ENCODE measurements around the gene SNX6. TPM values are rescaled to one million over a fixed set of nuclear protein-coding genes. Genes with fewer than 3 reads are reported as not detected.
"Not testable (repeated sequence)": the region's sequence is repeated elsewhere in the genome, so short reads cannot be mapped to it uniquely, and the experiment has no call there.

Gene SNX6
- total RNA-seq, 1 experiment from 2014 or later = 80.4 TPM

DNA sequence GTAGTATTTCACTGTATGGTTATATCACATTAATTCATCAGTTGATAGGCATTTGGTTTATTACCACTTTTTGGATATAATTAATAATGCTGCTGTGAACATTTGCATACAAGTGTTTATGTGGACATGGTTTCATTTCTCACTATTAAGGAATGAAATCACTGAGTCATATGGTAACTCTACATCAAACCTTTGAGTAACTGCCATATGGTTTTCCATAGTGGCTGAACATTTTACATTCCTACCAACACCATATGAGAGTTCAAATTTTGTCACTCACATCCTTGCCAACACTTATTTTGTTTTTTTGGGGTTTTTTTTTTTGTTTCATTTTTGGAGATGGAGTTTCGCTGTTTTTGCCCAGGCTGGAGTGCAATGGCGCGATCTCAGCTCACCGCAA lies 60.2 kb downstream of the SNX6 start:
- no peak for DNase-seq (ENCODE audit: low read depth)

DNA sequence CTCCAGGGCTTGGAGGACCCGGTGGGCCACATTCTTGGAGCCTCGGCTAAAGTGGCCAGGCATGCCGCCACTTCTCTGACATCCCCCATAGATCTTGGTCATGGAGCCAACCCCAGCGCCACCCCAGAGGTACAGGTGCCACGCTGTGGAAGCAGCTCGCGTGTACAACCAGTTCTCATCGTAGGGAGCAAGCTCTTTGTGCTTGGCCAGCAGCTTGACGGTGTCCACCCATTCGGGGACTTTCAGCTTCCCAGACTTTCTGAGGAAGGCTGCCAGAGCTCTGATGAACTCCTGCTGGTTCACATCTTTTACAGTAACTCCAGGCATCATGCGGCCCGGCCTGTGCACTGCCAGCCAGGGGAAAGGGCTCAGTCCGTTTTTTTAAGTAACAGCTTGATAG lies 61.1 kb downstream of the SNX6 start:
- DNase-seq (ENCODE audit: low read depth) = no peak

DNA sequence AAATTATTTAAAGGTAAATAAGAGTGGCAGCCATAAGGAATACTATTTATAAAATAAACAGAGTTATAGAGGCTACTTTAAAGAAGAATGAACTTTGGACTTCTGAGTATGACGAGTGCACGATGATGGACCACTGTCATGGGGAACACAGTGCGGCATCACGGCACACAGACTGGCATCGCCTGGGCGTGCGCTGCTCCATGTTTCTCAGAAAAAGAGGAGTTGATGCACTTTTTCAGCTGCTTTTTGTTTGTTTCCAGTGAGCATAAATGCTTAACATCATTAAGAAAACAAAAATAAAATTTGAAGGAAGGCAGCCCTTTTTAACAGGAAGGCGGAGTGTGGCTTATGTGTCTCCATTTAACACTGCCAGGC lies 67.2 kb downstream of the SNX6 start:
- no peak for DNase-seq (ENCODE audit: low read depth)

DNA sequence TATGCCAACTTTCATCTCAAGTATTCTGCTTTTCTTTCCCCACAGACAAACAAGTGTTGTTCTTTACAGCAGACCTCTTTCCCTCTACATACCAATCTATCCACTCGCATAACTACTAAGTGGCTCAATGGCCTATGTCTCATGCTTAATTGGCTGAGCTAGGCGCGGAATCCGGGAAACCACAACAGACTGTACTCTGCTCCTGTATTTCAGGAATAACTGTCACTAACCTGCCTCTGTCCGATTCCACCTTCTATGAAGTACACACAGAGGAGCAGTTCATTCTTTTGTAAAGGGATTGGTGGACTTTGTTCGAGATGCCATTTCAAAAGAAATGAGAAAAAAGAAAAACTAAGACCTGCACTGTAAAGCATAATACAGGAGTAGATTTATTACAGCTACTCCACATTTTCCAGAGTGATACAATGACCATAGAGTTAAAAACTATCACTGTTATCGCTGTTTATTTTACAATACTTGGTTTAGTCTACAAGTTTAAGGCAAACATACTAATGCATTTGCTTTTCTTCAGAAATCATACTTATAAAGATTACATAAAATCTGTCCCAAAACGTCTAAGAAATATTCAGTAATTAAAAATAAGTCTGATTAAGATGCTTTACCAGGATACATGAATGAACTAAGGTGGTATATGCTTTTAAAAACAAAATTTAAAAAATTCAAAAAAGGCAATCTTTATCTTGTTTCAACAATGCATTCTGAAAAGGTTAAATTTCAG lies 67.7 kb downstream of the SNX6 start:
- not testable (repeated sequence) for DNase-seq (ENCODE audit: low read depth)

DNA sequence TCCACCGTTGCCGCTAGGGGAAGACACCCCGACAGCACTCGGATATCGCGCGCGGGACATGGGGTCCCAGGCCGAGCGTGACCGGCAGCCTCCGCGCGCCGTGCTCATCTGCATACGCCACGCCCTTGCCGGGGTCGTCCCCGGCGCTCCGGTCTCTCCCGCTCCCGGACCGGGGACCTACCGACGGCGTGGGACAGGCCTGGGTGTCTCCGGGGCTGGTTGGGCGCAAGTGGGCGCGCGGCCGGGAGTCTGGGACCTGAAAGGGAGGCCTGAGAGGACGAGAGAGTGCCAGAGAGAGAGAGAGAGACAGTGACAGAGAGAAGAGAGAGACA lies 73.5 kb downstream of the SNX6 start:
- not testable (repeated sequence) for DNase-seq (ENCODE audit: low read depth)

DNA sequence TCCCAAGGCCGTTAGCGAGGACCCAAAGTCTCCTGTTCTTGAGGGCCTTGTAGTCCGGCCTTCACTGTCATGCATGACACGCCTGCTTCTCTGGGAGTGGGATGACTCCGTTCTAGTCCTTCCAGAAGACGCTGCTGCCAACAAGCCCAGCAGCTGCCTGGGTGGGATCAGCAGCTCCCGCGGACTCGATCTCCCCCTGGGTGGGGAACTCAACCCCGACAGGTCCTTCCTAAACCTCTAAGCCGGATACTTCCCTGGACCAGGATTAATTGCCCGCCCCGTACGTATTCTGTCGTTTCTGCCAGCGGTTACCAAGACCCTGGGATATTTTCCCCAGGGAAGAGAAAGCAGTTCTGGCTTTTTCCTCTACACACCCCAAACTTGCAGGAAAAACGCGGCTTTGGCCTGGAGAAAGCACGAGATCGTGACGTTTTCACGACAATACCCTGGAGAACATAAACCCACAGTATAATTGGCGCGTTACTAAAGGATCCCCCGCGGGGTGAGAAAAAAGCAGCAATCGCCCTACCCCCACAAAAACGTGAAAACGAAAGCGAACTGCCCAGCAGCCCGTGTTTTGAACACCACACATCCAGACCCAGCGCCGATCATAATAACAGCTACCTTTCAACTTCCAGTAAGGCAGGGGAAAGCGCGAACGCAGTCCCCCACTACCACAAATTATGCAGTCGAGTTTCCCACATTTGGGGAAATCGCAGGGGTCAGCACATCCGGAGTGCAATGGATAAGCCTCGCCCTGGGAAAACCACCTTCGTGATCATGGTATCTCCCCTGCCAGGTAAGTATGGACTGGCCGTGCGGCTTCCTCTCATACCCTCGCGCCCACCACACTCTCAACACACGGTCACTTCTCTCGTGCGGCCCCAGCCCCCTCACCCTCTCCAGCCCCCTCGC lies 74.1 kb downstream of the SNX6 start:
- not testable (repeated sequence) for DNase-seq (ENCODE audit: low read depth)

DNA sequence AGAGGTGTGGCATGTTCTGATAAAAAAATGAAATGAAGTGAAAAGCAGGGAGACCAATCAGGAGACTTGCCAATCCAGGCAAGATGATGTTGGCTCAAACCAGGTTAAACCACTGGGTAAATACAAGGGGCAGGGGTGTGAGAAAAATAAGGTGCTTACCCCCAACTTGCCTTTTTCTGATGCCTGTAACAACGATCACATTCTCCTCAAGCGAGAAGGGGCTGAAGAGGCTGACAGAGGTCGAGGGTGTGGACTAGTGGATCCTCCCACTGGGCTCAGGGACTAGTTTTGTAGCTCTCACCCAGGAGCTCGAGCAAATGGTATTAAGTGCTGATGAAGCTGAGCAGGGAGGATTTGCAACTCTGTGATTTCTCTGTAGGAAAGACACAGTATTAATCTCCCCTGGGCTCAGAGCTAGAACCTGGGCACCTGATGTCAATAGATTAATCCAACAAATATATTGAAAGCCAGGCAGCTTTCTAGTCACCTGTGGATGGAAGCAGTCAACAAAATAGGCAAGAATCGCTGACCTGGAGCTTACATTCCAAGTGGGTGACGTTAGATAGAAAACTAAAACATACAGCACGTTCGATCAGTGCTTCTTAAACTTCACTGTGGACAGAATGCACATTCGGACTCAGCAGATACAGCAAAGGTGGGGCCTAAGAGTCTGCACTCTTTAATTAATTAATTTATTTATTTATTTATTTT lies 75.3 kb downstream of the SNX6 start:
- peak; percentile 29 for DNase-seq (ENCODE audit: low read depth)

DNA sequence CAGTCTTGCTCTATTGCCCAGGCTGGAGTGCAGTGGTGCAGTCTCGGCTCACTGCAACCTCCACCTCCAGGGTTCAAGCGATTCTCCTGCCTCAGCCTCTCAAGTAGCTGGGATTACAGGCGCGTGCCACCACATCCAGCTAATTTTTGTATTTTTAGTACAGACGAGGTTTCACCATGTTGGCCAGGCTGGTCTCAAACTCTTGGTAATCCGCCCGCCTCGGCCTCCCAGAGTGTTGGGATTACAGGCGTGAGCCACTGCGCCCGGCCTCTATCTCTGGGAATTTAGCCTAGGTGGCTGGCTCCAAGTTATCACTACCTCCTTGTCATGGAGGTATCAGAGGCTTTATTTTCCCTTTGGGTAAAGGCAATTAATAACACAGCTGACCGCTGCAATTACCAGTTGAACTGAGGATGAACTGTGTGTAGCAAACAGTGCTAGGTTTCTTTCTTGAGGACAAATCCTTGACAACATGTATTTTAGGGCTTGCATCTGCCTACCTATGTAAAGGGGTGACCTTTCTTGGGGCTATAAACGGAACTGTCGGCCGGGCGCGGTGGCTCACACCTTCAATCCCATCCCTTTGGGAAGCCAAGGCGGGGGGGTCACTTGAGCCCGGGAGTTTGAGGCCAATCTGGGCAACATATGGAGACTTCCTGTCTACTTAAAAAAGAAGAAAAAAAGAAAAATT lies 80.5 kb downstream of the SNX6 start:
- not testable (repeated sequence) for DNase-seq (ENCODE audit: low read depth)

DNA sequence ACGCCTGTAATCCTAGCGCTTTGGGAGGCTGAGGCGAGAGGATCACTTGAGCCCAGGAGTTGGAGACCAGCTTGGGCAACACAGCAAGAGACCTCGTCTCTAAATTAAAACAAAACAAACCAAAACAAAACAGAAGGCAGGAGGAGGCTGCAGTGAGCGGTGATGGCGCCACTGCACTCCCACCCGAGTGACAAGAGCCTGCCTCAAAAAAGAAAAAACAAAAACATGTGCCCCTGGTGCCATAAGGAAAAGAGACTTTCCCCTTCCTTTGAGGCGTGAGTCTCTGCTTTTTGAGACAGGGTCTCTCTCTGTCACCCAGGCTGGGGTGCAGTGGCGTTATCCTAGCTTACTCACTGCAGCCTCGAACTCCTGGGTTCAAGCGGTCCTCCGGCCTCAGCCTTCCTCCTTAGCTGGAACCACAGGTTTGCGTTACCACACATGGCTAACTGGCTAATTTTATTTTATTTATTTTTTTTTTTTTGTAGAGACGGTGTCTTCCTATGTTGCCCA lies 81.4 kb downstream of the SNX6 start:
- peak; percentile 11 for DNase-seq (ENCODE audit: low read depth)

DNA sequence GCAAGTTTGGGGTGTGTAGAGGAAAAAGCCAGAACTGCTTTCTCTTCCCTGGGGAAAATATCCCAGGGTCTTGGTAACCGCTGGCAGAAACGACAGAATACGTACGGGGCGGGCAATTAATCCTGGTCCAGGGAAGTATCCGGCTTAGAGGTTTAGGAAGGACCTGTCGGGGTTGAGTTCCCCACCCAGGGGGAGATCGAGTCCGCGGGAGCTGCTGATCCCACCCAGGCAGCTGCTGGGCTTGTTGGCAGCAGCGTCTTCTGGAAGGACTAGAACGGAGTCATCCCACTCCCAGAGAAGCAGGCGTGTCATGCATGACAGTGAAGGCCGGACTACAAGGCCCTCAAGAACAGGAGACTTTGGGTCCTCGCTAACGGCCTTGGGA lies 82.8 kb downstream of the SNX6 start:
- not testable (repeated sequence) for DNase-seq (ENCODE audit: low read depth)

DNA sequence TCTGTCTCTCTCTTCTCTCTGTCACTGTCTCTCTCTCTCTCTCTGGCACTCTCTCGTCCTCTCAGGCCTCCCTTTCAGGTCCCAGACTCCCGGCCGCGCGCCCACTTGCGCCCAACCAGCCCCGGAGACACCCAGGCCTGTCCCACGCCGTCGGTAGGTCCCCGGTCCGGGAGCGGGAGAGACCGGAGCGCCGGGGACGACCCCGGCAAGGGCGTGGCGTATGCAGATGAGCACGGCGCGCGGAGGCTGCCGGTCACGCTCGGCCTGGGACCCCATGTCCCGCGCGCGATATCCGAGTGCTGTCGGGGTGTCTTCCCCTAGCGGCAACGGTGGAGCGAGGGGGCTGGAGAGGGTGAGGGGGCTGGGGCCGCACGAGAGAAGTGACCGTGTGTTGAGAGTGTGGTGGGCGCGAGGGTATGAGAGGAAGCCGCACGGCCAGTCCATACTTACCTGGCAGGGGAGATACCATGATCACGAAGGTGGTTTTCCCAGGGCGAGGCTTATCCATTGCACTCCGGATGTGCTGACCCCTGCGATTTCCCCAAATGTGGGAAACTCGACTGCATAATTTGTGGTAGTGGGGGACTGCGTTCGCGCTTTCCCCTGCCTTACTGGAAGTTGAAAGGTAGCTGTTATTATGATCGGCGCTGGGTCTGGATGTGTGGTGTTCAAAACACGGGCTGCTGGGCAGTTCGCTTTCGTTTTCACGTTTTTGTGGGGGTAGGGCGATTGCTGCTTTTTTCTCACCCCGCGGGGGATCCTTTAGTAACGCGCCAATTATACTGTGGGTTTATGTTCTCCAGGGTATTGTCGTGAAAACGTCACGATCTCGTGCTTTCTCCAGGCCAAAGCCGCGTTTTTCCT lies 83.4 kb downstream of the SNX6 start:
- DNase-seq (ENCODE audit: low read depth) = not testable (repeated sequence)

DNA sequence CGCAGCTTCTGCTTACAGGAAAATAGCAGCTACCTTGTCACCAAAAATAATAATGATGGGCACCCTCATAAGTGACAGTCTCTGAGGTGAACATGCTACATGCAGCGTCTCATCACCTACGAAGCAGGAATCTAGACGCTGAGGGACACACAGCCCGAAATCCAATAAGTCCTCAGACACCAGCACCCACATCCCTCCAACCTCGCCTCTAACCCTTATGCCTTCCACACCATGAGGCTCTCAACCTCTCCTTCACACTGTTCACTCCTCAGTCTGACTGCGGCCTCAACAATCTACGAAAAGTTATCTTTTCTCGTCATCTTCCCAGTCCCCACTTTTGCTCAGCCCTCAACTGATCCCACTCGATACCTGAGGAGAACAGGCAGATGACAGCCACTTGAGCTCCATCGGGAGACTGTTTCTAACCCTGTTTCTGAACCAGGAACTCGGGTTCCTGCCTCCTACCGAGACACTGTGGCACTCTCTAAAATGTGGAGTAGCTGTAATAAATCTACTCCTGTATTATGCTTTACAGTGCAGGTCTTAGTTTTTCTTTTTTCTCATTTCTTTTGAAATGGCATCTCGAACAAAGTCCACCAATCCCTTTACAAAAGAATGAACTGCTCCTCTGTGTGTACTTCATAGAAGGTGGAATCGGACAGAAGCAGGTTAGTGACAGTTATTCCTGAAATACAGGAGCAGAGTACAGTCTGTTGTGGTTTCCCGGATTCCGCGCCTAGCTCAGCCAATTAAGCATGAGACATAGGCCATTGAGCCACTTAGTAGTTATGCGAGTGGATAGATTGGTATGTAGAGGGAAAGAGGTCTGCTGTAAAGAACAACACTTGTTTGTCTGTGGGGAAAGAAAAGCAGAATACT lies 89.5 kb downstream of the SNX6 start:
- not testable (repeated sequence) for DNase-seq (ENCODE audit: low read depth)

DNA sequence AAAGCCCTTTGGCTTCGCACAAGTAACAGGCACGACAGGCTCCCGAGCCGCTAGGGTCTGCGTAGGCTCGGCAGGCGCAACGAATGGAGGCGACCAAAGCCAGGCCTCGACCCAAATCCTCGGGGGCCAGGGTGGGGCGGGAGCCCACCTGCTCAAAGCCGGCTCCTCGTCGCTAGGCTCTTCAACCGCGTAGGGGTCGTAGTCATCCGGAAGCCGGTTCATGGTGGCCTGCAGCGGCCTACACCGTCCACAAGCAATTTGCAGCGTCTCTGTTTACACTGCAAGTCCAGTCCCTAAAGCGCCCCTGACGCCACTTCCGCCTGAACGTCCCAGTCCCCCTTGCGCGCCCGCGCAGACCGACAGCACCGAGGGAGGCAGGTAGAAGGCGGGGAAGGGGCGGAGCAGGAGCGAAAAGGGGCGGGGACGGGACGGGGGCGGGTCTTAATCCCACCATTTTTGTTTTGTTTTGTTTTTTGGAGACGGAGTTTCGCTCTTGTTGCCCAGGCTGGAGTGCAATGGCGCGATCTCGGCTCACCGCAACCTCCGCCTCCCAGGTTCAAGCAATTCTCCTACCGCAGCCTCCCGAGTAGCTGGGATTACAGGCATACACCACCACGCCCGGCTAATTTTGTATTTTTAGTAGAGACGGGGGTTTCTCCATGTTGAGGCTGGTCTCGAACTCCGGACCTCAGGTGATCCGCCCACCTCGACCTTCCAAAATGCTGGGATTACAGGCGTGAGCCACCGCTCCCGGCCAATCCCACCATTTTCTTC lies 90.4 kb downstream of the SNX6 start, which contains the start of gene EAPP:
Gene EAPP, minus strand, starts transcription at position 295 of the 774 bp plus-strand sequence. Its CDS starts 73 bp downstream, at position 222.
- peak; percentile 92 for DNase-seq (ENCODE audit: low read depth)

DNA sequence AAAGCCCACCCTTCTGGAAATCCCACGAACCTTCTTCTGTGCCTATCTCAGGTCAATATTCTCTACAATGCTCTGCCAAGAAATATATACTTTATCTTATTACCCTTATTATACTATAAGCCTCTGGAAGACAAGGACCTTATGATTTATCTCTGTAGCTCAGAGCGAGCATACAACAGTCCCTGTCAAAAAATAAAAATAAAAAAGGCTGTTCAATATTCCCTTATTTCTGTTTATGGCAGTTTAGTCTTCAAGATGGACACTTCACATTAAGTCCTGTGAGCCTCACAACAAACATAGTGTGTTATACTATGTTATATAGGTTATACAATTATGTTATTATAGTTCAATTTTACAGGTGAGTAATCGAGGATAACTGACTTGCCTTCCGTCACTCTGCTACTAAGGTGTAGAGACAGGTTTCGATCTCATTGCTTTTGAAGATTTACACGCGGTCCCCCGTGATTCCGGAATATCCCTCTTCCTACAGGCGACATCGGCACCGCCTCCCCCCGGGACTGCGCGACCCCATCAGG lies 91.0 kb downstream of the SNX6 start:
- DNase-seq (ENCODE audit: low read depth) = no peak

DNA sequence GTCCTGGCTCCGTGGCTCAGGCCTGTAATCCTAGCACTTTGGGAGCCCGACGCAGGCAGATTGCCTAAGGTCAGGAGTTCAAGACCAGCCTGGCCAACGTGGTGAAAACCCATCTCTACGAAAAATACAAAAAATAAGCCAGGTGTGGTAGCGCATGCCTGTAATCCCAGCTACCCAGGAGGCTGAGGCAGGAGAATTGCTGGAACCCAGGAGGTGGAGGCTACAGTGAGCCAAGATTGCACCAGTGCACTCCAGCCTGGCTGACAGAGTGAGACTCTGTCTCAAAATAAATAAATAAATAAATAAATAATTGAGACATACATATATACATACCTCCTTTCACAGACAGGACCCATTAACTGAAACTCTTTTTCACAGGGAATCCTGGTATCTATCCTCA lies 91.9 kb downstream of the SNX6 start:
- not testable (repeated sequence) for DNase-seq (ENCODE audit: low read depth)

DNA sequence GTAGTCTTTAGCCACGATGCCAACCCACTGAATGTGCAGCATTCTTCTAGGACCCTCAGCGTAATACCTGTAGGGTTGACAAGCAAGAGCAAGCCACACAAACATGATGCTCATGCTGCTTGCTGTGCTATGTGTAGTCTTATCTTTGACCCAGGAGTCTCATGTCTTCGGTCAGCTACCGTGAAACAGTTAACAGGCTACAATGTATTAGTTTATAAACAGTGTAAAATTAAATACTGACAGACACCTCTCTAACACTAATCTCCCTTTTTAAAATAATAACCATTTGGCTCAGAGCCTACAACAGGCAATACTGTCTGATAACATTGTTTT lies 92.3 kb downstream of the SNX6 start:
- DNase-seq (ENCODE audit: low read depth) = no peak

DNA sequence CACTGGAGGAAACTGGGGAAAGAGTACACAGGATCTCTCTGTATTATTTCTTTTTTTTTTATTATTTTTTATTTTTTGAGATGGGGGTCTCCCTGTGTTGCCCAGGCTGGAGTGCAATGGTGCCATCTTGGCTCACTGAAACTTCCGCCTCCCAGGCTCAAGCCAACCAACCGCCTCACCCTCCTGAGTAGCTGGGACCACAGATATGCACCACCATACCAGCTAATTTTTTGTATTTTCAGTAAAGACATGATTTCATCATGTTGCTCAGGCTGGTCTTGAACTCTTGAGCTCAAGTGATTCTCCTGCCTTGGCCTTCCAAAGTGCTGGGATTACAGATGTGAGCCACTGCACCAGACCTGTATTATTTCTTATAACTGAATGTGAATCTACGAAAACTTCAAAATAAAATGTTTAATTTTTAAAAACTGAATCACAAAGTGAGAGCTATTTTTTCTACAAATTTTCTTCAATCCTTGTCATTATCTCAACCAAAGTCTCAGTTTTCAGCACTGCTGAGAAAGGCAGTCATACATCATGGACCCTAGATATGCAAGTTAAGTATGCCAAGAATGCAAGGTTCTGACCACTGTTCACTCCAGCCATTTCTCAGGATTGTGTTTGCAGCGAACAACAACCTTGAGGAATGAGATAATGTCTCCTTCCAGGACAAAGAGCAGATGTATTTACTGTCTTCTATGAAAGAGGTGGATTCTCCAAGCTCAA lies 92.8 kb downstream of the SNX6 start:
- no peak for DNase-seq (ENCODE audit: low read depth)
